Esophagus squamous epithelium (tissue), 5 donors: ENCODE data around the gene CLVS2. TPM values are rescaled to one million over a fixed set of nuclear protein-coding genes. Genes with fewer than 3 reads are reported as not detected.

ENCODE experiments used
- DNase-seq: peaks from one replicate; lab custom pipeline; 2025; lab: John Stamatoyannopoulos, UW
- H3K27ac ChIP-seq, 4 donors: fragments of 200-600 bp; sonication (generic); one replicate each; pipeline ENCODE4 v1.5.1; 2016 to 2019; ENCODE audit warnings: mild to moderate bottlenecking in 1 of 4
- H3K27me3 ChIP-seq, 4 donors: fragments of 200-600 bp; sonication (generic); 1 replicate in 3 of 4; 2 replicates in 1 of 4; pipeline versions ENCODE4 v1.5.1 to v1.6.0; 2017 to 2021; ENCODE audit warnings: antibody characterized with exemption in 1 of 4
- H3K36me3 ChIP-seq, 3 donors: fragments of 200-600 bp; sonication (generic); one replicate each; pipeline ENCODE4 v1.5.1; 2016 to 2019
- H3K4me1 ChIP-seq, 3 donors: fragments of 200-600 bp; sonication (generic); one replicate each; pipeline ENCODE4 v1.5.1; 2017 to 2019
- H3K4me3 ChIP-seq, 4 donors: fragments of 200-600 bp; sonication (generic); 1 replicate in 3 of 4; 2 replicates in 1 of 4; pipeline ENCODE4 v1.5.1; 2016 to 2019; ENCODE audit warnings: mild to moderate bottlenecking in 2 of 4, moderate library complexity in 1 of 4
- H3K9me3 ChIP-seq, 3 donors: fragments of 200-600 bp; sonication (generic); one replicate each; pipeline ENCODE4 v1.5.1; 2016 to 2019
- CTCF ChIP-seq, 6 experiments: fragments of 450-650 bp in 4 of 6; fragments of 200-600 bp in 2 of 6; sonication (generic) in 2 of 6; IDR thresholded peaks; one replicate each; pipeline ENCODE4 v1.5.1; 2016 to 2019; ENCODE audit warnings: antibody characterized with exemption in 6 of 6, mild to moderate bottlenecking in 4 of 6, moderate library complexity in 4 of 6
- POLR2A ChIP-seq, 4 donors: fragments of 450-650 bp; IDR thresholded peaks; one replicate each; pipeline ENCODE4 v1.6.1; 2017; ENCODE audit warnings: antibody characterized with exemption in 4 of 4, mild to moderate bottlenecking in 4 of 4, moderate library complexity in 3 of 4
- WGBS, 2 donors: methylation state at CpG; one replicate each; pipeline ENCODE4 v1.1.5; 2018; 5-methylcytosine and 5-hydroxymethylcytosine counted together
- intact Hi-C: fragments of 100-400 bp; cut with DNase I; formaldehyde crosslinking; loops from one replicate; pipeline ENCODE4 v1.15.0; 2022
- total RNA-seq, 4 donors: library from RNA; depleted of rRNA; stranded (reverse); fragments of >200 nt; gene quantifications; one replicate each; pipeline ENCODE4 v1.1.0, GENCODE V29; 2016
- donor health status: DM: yes; HTN: yes; CAD: no.

Gene CLVS2
- total RNA-seq, 4 donors from 2014 or later, result under 0.01 TPM; not detected in 3

GRCh38 chr6:123024976-123025375 lies 28.9 kb downstream of the CLVS2 start:
- intact Hi-C loops, result no loop called here
- Histone ChIP-seq H3K4me3 (no peak overlapping the region), H3K4me1 (no peaks in the 10 kb centered on the region), H3K27ac (no peak overlapping the region), H3K27me3 (no peaks in the 10 kb centered on the region), H3K36me3 (no peaks in the 10 kb centered on the region), H3K9me3 (no peaks in the 10 kb centered on the region)
- no peak for DNase-seq
- WGBS, 2 donors, result 66 to 69% methylated on average over 5 of the region's 5 CpGs
- TF ChIP-seq POLR2A (IDR thresholded peaks at IDR 0.05) (no peak), CTCF (IDR thresholded peaks at IDR 0.05) (no peak)

- no peak for DNase-seq
Measured at GRCh38 chr6:123027408-123027807, 31.4 kb downstream of the CLVS2 start.

GRCh38 chr6:123028263-123028662 lies 32.2 kb downstream of the CLVS2 start:
- no peak for DNase-seq
- Histone ChIP-seq H3K27ac (no peak overlapping the region), H3K4me1 (no peaks in the 10 kb centered on the region), H3K4me3 (no peak overlapping the region), H3K36me3 (no peaks in the 10 kb centered on the region), H3K27me3 (no peaks in the 10 kb centered on the region), H3K9me3 (no peaks in the 10 kb centered on the region)
- intact Hi-C loops, result no loop called here
- 68 to 71% methylated on average over 5 of the region's 5 CpGs for WGBS, 2 donors
- no peak for TF ChIP-seq CTCF (IDR thresholded peaks at IDR 0.05)
- TF ChIP-seq POLR2A (IDR thresholded peaks at IDR 0.05), result no peak

More at GRCh38 chr6:123027408-123027807, 31.4 kb downstream of the CLVS2 start:
- no peak for TF ChIP-seq POLR2A (IDR thresholded peaks at IDR 0.05)
- no peak for TF ChIP-seq CTCF (IDR thresholded peaks at IDR 0.05)
- no peak overlapping the region for H3K27ac ChIP-seq
- H3K4me1 ChIP-seq, result no peaks in the 10 kb centered on the region
- H3K27me3 ChIP-seq, result no peaks in the 10 kb centered on the region
- H3K4me3 ChIP-seq, result no peak overlapping the region
- WGBS, 2 donors, result 67% methylated on average over 2 of the region's 2 CpGs
- intact Hi-C loops, result no loop called here
- H3K36me3 ChIP-seq, result no peaks in the 10 kb centered on the region
- no peaks in the 10 kb centered on the region for H3K9me3 ChIP-seq

GRCh38 chr6:123030282-123030681 lies 34.2 kb downstream of the CLVS2 start:
- Histone ChIP-seq H3K9me3 (no peaks in the 10 kb centered on the region), H3K27me3 (no peaks in the 10 kb centered on the region), H3K27ac (no peak overlapping the region), H3K36me3 (no peaks in the 10 kb centered on the region), H3K4me3 (no peak overlapping the region), H3K4me1 (no peaks in the 10 kb centered on the region)
- no peak for DNase-seq
- intact Hi-C loops, result no loop called here
- TF ChIP-seq CTCF (IDR thresholded peaks at IDR 0.05) (no peak), POLR2A (IDR thresholded peaks at IDR 0.05) (no peak)

GRCh38 chr6:123036648-123037047 lies 40.6 kb downstream of the CLVS2 start:
- intact Hi-C loops, result no loop called here
- Histone ChIP-seq H3K4me1 (no peaks in the 10 kb centered on the region), H3K4me3 (no peak overlapping the region), H3K9me3 (no peaks in the 10 kb centered on the region), H3K27me3 (no peaks in the 10 kb centered on the region), H3K27ac (no peak overlapping the region), H3K36me3 (no peaks in the 10 kb centered on the region)
- TF ChIP-seq POLR2A (IDR thresholded peaks at IDR 0.05) (no peak), CTCF (IDR thresholded peaks at IDR 0.05) (no peak)
- no peak for DNase-seq
- WGBS, 2 donors, result 59 to 72% methylated on average over 3 of the region's 3 CpGs
